Stimulated activated CD8-positive, alpha-beta memory T cell treated with anti-CD3 and anti-CD28 coated beads, Interleukin-2, amount 100 ng/mL, for 48 hours (primary cell): ENCODE data around the gene IL17RC.
"Not testable (repeated sequence)": the region's sequence is repeated elsewhere in the genome, so short reads cannot be mapped to it uniquely, and the experiment has no call there.

Source experiments
- DNase-seq, 2 donors: peaks; one replicate each; pipeline ENCODE4 v3.0.0-alpha.2; 2020; ENCODE audit warnings: low read depth in 2 of 2

The IL17RC gene

DNA sequence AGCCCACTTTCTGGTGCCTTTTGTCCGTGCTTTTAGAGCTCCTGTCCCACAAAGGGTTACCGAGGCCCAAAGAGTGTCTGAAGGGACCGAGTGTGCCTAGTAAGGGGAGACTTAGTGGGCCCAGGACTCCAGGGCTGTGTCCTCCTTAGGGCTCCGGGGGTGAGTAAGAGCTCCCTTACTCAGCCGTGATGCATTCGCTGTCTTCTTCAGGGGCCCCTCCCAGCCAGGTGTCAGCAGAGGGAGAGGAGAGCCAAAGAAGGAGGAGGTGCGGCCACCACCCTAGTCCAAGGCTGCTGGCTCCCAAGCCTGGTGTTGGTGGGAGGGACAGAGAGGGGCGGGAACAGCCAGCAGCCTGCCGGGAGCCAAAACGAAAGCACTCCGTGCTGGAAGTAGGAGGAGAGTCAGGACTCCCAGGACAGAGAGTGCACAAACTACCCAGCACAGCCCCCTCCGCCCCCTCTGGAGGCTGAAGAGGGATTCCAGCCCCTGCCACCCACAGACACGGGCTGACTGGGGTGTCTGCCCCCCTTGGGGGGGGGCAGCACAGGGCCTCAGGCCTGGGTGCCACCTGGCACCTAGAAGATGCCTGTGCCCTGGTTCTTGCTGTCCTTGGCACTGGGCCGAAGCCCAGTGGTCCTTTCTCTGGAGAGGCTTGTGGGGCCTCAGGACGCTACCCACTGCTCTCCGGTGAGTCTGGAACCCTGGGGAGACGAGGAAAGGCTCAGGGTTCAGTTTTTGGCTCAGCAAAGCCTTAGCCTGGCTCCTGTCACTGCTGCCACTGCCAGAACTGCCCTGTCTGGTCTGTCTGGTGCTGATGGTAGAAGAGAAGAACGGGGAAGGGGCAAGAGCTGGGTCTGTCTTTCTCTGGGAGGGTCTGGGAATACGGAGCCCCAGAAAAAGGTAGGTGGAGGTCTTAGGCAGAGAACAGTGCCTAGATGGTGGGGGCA is at the start of gene IL17RC:
IL17RC (plus strand) TSS at position 365 of the 947 bp plus-strand sequence; CDS start at position 583, 218 bp downstream.
- DNase-seq = peak in 1 of 2 donors; percentile 30

GRCh38 chr3:9867106-9867505 is 49.8 kb upstream of the IL17RC start:
- DNase-seq = no peak

DNA sequence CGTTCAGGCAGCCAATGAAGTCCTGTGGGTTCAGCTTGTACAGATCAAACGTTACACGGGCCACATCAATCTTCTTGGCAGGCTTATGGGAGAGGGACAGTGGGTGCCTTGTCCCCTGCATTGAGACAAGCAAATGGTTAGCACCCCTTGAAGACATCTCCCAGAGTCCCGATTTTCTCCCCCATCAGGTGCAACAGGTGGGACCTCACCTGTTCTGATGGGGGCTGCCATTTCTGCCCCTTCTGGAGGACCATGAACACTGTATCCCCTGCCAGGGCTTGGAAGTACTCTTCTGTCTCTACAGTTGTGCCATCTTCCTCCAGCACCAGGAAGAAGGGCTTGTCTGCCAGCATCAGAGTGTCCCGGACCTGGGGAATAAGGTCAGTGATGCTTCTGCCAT is 46.9 kb upstream of the IL17RC start:
- DNase-seq = no peak

DNA sequence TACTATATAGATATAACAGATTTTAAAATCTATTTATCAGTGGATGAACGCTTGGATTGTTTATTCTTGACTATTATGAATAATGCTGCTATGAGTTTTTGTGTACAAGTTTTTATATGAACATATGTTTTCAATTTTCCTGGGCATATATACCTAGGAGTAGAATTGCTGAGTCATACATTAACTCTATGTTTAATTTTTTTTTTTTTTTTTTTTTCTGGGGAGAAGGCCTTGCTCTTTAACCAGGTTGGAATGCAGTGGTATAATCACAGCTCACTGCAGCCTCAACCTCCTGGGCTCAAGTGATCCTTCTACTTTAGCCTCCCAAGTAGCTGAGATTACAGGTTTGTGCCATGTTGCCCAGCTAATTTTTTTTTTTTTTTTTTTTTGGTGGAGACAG is 45.9 kb upstream of the IL17RC start:
- no peak for DNase-seq

DNA sequence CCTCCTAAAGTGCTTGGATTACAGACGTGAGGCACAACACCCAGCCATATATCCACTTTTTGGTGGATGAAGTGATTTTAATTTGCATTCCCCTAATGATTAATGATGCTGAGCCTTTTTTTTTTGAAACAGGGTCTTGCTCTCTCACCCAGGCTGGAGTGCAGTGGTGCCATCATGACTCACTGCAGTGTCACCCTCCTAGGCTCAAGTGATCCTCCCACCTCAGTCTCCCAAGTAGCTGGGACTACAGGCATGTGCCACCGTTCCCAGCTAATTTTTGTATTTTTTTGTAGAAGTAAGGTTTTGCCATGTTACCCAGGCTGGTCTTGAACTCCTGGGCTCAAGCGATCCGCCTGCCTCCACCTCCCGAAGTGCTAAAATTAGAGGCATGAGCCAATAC is 44.8 kb upstream of the IL17RC start:
- not testable (repeated sequence) for DNase-seq

GRCh38 chr3:9875448-9875847 is 41.5 kb upstream of the IL17RC start:
- no peak for DNase-seq

DNA sequence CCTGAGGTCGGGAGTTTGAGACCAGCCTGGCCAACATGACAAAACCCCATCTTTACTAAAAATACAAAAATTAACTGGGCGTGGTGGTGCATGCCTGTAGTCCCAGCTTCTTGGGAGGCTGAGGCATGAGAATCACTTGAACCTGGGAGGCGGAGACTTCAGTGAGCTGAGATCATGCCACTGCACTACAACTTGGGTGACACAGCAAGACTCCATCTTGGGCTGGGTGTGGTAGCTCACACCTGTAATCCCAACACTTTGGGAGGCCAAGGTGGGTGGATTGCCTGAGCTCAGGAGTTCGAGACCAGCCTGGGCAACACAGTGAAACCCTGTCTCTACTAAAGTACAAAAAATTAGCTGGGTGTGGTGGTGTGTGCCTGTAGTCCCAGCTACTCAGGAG is 40.6 kb upstream of the IL17RC start:
- DNase-seq = not testable (repeated sequence)

DNA sequence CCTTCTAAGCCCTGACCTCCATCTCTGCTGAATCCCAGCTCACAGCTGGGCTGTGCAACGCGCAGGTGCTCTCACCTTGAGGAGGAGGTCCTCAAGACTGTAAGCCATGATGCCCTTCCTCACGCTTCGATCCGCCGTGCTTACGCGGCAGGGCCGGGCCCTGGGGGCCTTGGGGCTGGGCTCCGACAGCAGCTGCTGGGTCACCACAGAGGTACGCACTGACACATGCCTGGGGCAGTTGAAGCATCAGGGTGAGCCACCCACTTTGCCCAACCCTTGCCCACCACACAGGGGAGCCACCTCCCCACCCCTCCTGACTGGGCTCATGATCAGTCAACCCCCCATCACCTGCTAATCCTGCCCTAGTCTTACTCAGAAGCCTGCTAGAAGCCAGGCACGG is 39.9 kb upstream of the IL17RC start:
- DNase-seq = peak in 1 of 2 donors; percentile 8

DNA sequence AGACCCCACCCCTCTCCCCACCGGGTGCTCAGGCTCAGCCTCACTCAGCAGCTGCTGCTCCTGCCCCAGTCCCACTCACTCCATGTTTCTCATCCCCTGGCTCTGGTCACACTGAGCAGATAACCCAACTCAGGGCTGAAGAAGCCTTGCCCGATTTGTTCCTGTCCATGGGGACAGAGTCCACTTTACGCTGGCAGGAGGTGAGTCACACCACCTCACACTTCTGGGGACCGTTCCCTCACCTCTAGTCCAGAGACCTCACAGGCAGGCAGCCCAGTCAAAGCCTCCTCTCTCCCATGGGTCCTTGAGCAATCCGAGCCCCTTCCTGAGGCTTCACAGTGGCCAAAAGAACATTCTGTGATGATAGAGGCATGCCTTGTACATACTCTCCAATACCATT is 38.2 kb upstream of the IL17RC start:
- DNase-seq = no peak

- no peak for DNase-seq
These were observed 36.9 kb upstream of the IL17RC start, which contains the start of gene CIDEC for GRCh38 chr3:9879830-9880549. TSS of gene CIDEC (minus strand) at chr3:9880253. CDS start at chr3:9878486, 1,767 bp downstream.

- DNase-seq = no peak
These were observed 35.5 kb upstream of the IL17RC start for GRCh38 chr3:9881441-9881840.

DNA sequence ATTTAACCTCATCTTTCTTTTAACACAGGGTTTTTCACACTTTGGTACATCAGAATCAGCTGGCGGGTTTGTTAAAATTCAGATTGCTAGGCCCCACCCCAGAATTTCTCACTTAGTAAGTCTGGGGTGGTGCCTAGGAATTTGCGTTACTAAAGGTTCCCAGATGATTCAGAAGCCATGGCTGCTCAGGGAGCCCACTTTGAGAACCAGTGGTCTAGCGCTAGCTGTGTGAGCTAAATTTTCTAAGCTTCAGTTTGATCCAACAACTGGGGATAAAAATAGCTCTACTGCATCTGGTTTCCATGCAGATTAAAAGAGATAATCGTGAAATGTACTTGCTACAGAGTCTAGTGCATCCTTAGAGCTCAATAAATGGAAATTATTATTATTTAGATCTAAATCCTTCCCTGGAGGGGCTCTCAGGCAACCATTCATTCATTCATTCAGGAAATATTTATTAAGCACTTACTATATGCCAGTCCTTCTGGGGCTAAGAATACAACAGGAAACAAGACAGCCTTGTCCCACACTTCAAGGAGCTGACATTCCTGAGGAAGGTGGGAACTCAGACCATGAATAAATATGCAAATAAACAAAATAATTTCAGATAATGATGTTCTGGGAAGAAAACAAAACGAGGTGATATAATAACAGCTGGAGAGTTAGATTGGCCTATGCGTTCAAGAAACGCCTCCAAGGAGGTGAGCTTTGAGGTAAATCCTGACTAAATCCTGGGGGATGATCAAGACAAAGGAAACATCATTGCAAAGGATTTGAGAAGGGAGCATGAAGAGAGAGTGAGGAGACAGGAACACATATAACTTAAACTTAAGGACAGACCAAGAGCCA is 33.0 kb upstream of the IL17RC start:
- DNase-seq = no peak

- DNase-seq = no peak
These were observed 32.2 kb upstream of the IL17RC start for GRCh38 chr3:9884555-9885165.

GRCh38 chr3:9886328-9886727 is 30.6 kb upstream of the IL17RC start:
- no peak for DNase-seq

DNA sequence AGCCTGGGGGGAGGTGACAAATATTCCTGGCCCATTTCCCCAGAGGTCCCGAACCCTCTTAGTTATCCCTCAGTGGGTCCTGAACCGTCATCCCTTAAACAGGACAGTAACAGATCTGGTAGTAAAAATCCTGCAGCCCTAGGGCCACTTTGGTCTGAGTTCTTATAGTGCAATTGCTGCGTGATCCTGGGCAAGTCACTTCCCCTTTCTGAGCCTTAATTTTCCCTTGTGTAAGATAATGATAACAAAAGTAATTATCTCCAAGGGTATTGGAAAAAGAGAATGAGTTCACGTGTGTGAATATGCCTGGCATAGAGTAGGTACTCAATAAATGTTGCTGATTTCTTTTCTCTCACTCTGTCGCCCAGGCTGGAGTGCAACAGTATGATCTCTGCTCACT is 29.4 kb upstream of the IL17RC start:
- DNase-seq = no peak

DNA sequence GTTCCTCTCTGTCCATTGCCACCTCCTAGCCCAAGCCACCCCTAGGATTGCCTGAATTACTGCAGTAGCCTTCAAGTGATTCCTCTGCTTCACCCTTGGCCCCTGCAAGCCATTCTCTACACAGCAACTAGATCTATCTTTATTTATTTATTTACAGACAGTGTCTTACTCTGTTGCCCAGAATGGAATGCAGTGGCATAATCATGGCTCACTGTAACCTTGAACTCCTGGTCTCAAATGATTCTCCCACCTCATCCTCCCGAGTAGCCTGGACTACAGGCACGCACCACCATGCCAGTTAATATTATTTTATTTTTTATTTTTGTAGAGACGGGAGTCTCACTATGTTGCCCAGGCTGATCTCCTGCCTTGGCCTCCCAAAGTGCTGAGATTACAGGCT is 28.4 kb upstream of the IL17RC start:
- DNase-seq = no peak

- no peak for DNase-seq
These were observed 27.5 kb upstream of the IL17RC start for GRCh38 chr3:9889405-9889804.

DNA sequence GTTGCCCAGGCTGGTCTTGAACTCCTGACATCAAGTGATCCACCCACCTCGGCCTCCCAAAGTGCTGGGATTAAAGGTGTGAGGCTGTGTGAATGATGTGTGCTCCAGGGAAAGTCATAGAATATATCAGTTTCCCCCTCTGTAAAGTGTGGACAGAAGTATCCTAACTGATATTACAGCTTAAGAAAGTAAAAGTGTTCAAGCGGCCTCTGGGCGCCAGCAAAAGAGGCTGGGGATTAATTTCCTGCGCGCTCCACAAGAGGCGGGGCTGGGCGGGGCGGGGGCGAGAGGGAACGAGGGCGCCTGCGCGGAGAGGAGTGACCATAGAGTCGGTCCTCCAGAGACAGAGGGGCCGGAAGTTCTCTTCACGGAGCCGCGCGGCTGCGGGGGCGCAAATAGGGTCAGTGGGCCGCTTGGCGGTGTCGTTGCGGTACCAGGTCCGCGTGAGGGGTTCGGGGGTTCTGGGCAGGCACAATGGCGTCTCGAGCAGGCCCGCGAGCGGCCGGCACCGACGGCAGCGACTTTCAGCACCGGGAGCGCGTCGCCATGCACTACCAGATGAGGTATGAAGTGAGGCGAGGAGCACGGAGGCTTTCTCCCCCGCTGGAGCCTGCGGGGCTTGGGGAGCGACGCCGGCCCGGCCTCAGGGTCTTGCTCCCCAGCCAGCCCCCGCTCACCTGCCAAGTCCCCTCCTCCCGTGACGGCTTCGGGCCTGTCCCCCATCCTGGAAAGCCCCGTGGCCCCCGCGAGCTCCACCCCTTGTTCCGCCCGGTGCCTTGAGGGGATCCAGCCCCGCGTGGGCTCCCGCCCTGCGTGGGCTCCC is 26.4 kb upstream of the IL17RC start, which contains the start of gene JAGN1:
JAGN1 (plus strand) TSS at position 362 of the 823 bp plus-strand sequence; CDS start at position 475, 113 bp downstream.
- DNase-seq = peak; percentile 80 to 92

DNA sequence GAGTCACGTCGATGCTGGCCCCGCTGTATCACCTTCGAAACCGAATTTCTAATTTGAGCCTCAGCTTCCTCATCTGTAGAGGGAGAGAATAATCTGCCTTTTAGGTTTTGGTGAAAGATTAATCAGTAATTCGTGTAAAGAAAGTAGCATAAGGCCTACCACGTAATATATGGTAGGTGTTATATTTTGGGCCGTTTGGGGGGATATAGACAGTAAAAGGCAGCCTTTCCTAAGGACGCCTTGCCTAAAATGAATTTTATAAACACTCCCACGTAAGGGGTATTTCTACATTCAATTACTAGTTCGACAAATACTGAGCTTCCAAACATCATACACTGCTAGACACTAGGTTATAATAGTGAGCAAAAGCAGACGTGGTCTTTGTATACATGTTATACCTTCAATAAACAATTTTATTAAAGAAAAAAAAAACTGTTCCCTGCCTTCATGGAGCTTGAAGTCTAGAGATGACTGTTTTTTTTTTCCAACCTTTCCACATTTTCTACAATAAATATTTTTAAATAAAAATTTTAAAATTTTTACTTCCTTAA is 25.8 kb upstream of the IL17RC start:
- DNase-seq = no peak

DNA sequence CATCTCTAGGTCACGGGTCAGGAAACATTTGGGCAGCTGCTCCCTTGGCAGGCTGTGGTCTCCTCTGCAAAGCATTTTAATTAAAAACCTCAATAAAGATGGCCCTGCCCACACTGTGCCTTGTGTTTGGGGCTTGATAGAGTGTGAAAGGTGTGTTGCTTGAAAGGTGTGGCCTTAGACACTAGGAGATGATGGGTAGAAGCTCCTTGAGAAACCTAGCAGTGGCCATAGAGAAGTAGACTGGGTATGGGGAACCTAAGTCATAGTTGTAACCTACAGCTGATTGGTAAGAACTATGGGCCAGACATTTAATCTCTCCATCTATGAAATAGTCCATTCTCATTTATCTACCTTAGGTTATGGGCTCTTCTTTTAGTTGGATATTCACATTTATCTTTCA is 23.2 kb upstream of the IL17RC start:
- DNase-seq = no peak
